ENCODE data around the gene EYA3. TPM values are rescaled to one million over a fixed set of nuclear protein-coding genes. Genes with fewer than 3 reads are reported as not detected.

EYA3 gene
- total RNA-seq, 1 donor from 2014 or later = 16.0 TPM

- no peaks in the 10 kb centered on the region for H3K36me3 ChIP-seq
- no peak for DNase-seq (ENCODE audit: extremely low spot score in 2 of 2)
- intact Hi-C loops (cut with DNase I) = no loop called here
- no peaks in the 10 kb centered on the region for H3K27me3 ChIP-seq
- no peak overlapping the region for H3K27ac ChIP-seq
- no peaks in the 10 kb centered on the region for H3K9me3 ChIP-seq
- H3K4me1 ChIP-seq = no peaks in the 10 kb centered on the region
- H3K4me3 ChIP-seq = no peak overlapping the region
- TF ChIP-seq, protein P1, sequence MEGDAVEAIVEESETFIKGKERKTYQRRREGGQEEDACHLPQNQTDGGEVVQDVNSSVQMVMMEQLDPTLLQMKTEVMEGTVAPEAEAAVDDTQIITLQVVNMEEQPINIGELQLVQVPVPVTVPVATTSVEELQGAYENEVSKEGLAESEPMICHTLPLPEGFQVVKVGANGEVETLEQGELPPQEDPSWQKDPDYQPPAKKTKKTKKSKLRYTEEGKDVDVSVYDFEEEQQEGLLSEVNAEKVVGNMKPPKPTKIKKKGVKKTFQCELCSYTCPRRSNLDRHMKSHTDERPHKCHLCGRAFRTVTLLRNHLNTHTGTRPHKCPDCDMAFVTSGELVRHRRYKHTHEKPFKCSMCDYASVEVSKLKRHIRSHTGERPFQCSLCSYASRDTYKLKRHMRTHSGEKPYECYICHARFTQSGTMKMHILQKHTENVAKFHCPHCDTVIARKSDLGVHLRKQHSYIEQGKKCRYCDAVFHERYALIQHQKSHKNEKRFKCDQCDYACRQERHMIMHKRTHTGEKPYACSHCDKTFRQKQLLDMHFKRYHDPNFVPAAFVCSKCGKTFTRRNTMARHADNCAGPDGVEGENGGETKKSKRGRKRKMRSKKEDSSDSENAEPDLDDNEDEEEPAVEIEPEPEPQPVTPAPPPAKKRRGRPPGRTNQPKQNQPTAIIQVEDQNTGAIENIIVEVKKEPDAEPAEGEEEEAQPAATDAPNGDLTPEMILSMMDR (IDR thresholded peaks at IDR 0.05) = no peak
- TF ChIP-seq POLR2A (IDR thresholded peaks at IDR 0.05) (no peak), POLR2AphosphoS5 (IDR thresholded peaks at IDR 0.05; ENCODE audit: insufficient read depth in 1 of 2, low read depth in 1 of 2) (no peak)
Observed at GRCh38 chr1:28127617-28128257, 39.3 kb upstream of the EYA3 start.

DNA sequence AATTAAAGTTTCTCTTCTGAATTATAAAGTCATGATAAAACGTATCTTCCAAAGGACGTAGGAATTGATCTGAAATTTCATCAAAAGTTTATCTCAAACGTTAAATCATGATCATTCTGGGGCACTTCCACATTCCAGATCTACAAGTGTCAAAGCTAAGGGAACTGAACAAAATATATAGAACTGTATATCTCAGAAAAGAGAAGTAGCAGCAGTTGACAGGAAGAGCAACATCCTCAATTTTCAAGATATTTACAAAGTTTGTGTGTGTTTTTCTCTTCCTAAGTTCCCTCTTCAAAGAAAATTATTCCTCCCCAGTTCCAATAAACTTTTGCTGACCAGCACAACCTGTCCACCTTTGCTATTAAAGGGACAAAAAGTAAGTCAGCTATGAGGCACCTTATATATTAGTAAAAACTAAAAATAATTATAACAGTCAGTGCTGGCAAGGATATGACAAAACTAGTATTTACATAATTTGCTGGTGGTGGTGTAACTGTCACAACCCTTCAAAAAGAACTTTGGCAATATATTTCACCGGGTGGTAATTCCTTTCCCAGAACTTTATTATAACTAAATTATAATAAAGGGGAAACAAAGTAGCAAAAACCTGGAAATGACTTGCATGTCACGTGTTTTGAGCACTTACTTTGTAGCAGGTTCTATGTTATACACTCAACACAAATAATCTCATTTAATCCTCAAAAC is 38.5 kb upstream of the EYA3 start:
- Histone ChIP-seq H3K4me1 (no peaks in the 10 kb centered on the region), H3K36me3 (no peaks in the 10 kb centered on the region), H3K27me3 (no peaks in the 10 kb centered on the region), H3K27ac (no peak overlapping the region), H3K4me3 (no peak overlapping the region), H3K9me3 (no peaks in the 10 kb centered on the region)
- DNase-seq (ENCODE audit: extremely low spot score in 2 of 2) = no peak
- TF ChIP-seq POLR2A (IDR thresholded peaks at IDR 0.05) = no peak
- TF ChIP-seq, protein P1 (IDR thresholded peaks at IDR 0.05) = no peak
- TF ChIP-seq POLR2AphosphoS5 (IDR thresholded peaks at IDR 0.05; ENCODE audit: insufficient read depth in 1 of 2, low read depth in 1 of 2) = no peak
- intact Hi-C loops (cut with DNase I) = no loop called here

GRCh38 chr1:28126212-28126611 is 37.8 kb upstream of the EYA3 start:
- TF ChIP-seq POLR2A (IDR thresholded peaks at IDR 0.05) = no peak
- TF ChIP-seq, protein P1 (IDR thresholded peaks at IDR 0.05) = no peak
- TF ChIP-seq POLR2AphosphoS5 (IDR thresholded peaks at IDR 0.05; ENCODE audit: insufficient read depth in 1 of 2, low read depth in 1 of 2) = no peak
- Histone ChIP-seq H3K4me3 (no peak overlapping the region), H3K4me1 (no peaks in the 10 kb centered on the region), H3K27me3 (no peaks in the 10 kb centered on the region), H3K36me3 (no peaks in the 10 kb centered on the region), H3K27ac (no peak overlapping the region), H3K9me3 (no peaks in the 10 kb centered on the region)
- intact Hi-C loops (cut with DNase I) = no loop called here
- no peak for DNase-seq (ENCODE audit: extremely low spot score in 2 of 2)

DNA sequence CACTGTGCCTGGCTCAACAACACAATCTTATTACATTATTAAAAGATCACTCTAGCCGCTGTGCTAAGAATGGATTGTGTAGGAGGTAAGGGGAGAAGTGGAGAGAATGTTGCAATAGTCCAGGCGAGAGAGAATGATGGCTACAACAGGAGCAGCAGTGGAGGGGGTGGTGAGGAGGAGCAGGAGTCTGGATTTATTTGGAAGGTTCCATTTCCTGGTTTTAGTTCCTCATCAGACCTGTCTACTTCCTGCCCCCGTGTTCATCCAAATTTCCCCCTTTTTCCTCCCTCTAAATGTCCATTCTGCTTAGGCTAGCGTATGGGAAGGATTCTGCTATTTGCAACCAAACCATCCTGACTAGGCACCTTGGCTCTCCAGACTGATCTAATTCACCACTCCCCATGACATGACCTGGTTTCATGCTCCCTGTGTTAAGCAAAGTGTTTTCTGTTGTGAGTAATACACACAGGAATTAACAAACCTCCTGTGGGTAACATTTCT is 35.1 kb upstream of the EYA3 start:
- no peak for DNase-seq (ENCODE audit: extremely low spot score in 2 of 2)
- TF ChIP-seq, protein P1 (IDR thresholded peaks at IDR 0.05) = no peak
- TF ChIP-seq POLR2AphosphoS5 (IDR thresholded peaks at IDR 0.05; ENCODE audit: insufficient read depth in 1 of 2, low read depth in 1 of 2) (no peak), POLR2A (IDR thresholded peaks at IDR 0.05) (no peak)
- H3K27me3 ChIP-seq = no peaks in the 10 kb centered on the region
- H3K9me3 ChIP-seq = no peaks in the 10 kb centered on the region
- no peak overlapping the region for H3K27ac ChIP-seq
- no peak overlapping the region for H3K4me3 ChIP-seq
- no peaks in the 10 kb centered on the region for H3K36me3 ChIP-seq
- intact Hi-C loops (cut with DNase I) = no loop called here
- H3K4me1 ChIP-seq = no peaks in the 10 kb centered on the region

DNA sequence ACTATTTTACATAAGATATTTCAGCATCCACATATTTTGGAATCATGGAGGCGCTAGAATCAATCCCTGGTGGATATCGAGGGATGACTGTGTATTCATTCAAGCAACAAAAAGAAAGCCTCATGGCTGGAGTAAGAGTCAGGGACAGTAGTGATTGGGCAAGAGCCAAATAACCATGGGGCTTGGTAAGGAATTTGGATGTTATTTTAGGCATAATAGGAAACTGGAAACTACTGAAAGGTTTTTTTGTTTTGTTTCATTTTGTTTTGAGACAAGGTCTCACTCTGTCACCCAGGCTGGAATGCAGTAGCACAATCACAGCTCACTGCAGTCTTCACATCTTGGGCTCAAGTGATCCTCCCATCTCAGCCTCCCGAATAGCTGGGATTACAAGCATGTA is 33.8 kb upstream of the EYA3 start:
- H3K4me3 ChIP-seq = no peak overlapping the region
- DNase-seq (ENCODE audit: extremely low spot score in 2 of 2) = no peak
- no peak overlapping the region for H3K27ac ChIP-seq
- intact Hi-C loops (cut with DNase I) = no loop called here
- TF ChIP-seq, protein P1 (IDR thresholded peaks at IDR 0.05) = no peak
- TF ChIP-seq POLR2AphosphoS5 (IDR thresholded peaks at IDR 0.05; ENCODE audit: insufficient read depth in 1 of 2, low read depth in 1 of 2) = no peak
- TF ChIP-seq POLR2A (IDR thresholded peaks at IDR 0.05) = no peak
- no peaks in the 10 kb centered on the region for H3K36me3 ChIP-seq
- no peaks in the 10 kb centered on the region for H3K4me1 ChIP-seq
- no peaks in the 10 kb centered on the region for H3K9me3 ChIP-seq
- H3K27me3 ChIP-seq = no peaks in the 10 kb centered on the region

Data from vagina (tissue), 2 donors.